ENCODE results near the gene LPCAT3.
A peak's percentile ranks its signal among the peaks of the same experiment; 100 is the strongest.
"Not testable (repeated sequence)": the region's sequence is repeated elsewhere in the genome, so short reads cannot be mapped to it uniquely, and the experiment has no call there.

Gene LPCAT3

DNA sequence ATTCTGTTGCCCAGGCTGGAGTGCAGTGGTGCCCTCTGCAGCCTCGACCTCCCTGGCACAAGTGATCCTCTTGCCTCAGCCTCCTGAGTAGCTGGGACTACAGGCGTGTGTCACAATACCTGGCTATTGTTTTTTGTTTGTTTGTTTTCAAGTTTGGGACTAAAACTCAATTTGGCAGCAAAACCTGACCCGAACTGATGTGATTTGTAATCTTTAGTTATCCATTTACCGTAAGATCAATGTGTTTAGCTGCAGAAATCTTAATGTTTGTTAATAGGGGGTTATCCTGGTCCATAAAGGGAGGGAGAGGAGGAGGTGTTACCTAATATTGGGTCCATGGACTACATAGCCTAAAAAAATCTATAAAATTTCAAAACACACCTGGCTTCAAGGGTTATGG lies 41.5 kb upstream of the LPCAT3 start:
- no peak overlapping the region for H4K91ac ChIP-seq (ENCODE audit: low read depth, low read length, poor library complexity)
- WGBS, 2 donors (ENCODE audit: extremely low coverage in 2 of 2, insufficient read length in 2 of 2, insufficient replicate concordance in 1 of 2): no CpG with 5 or more reads among the region's 4 CpGs
- no peak overlapping the region for H3K23ac ChIP-seq (ENCODE audit: low read depth, low read length, poor library complexity)
- H3K4me1 ChIP-seq (ENCODE audit: control insufficient read depth in 2 of 2, insufficient read depth in 1 of 2, low read depth in 1 of 2, low read length in 2 of 2): peaks cover 0 to 5% of the 10 kb centered on the region in 2 donors
- no peak overlapping the region for H2AK5ac ChIP-seq (ENCODE audit: low read depth, low read length)
- DNase-seq (ENCODE audit: low spot score): no peak
- no peak overlapping the region for H2BK5ac ChIP-seq (ENCODE audit: low read length)
- H3K9me3 ChIP-seq (replicated peaks in 1 of 2; ENCODE audit: control insufficient read depth in 2 of 2, insufficient read depth in 1 of 2, low read depth in 1 of 2, low read length in 2 of 2): no peaks in the 10 kb centered on the region
- no peak overlapping the region for H2BK120ac ChIP-seq (ENCODE audit: low read depth, low read length)
- H3K9ac ChIP-seq (ENCODE audit: low read depth, low read length, poor library complexity): no peak overlapping the region
- H3K27ac ChIP-seq (replicated peaks; ENCODE audit: low read length): no peak overlapping the region
- H3K27me3 ChIP-seq (ENCODE audit: control insufficient read depth in 3 of 3, insufficient read depth in 3 of 3, low read depth in 1 of 3, low read length in 3 of 3): no peaks in the 10 kb centered on the region
- no peak overlapping the region for H2BK12ac ChIP-seq (ENCODE audit: low read length)
- no peak overlapping the region for H3K4me2 ChIP-seq (ENCODE audit: insufficient read depth, low read length, poor library complexity, severe bottlenecking)
- no peaks in the 10 kb centered on the region for H3K79me1 ChIP-seq (ENCODE audit: low read depth, low read length)
- H3K36me3 ChIP-seq (replicated peaks in 1 of 2; ENCODE audit: control insufficient read depth in 2 of 2, insufficient read depth in 2 of 2, low read length in 2 of 2): no peaks in the 10 kb centered on the region
- no peak overlapping the region for H3K14ac ChIP-seq (ENCODE audit: low read length)
- no peak overlapping the region for H4K8ac ChIP-seq (ENCODE audit: low read depth, low read length)
- no peak overlapping the region for H2AFZ ChIP-seq (ENCODE audit: low read length)
- H3K4ac ChIP-seq (ENCODE audit: low read length): no peak overlapping the region
- no peak overlapping the region for H3K4me3 ChIP-seq (ENCODE audit: low read length in 2 of 2)
- H2BK15ac ChIP-seq (ENCODE audit: low read length): no peak overlapping the region
- H3K18ac ChIP-seq (ENCODE audit: low read length): no peak overlapping the region

DNA sequence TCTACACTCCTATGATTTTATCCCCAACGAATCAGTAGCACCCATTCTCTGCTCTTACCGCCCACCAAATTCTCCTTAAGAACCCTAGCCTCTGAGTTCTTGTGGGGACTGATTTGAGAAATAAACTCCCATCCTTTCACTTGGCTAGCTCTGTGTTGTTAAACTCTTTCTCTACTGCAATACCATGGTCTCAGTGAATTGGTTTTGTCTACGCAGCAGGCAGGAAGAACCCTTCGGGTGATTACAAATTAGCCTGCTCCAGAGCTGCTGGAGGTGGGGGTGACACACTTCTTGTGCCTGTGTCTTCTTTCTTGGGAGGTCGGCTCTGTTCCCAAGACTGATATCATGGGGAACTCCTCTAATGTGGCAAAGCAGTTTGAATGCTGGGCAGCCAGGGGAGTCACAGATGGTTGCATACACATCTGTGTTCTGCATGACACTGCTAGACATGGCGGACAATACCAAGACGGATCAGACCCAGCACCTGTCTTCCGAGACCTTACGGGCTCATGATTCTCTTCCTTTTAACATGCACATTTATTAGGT lies 40.6 kb upstream of the LPCAT3 start:
- H3K9me3 ChIP-seq (replicated peaks in 1 of 2; ENCODE audit: control insufficient read depth in 2 of 2, insufficient read depth in 1 of 2, low read depth in 1 of 2, low read length in 2 of 2): no peaks in the 10 kb centered on the region
- H3K36me3 ChIP-seq (replicated peaks in 1 of 2; ENCODE audit: control insufficient read depth in 2 of 2, insufficient read depth in 2 of 2, low read length in 2 of 2): no peaks in the 10 kb centered on the region
- H4K8ac ChIP-seq (ENCODE audit: low read depth, low read length): no peak overlapping the region
- H3K79me1 ChIP-seq (ENCODE audit: low read depth, low read length): no peaks in the 10 kb centered on the region
- H2AFZ ChIP-seq (ENCODE audit: low read length): no peak overlapping the region
- H3K4me1 ChIP-seq (ENCODE audit: control insufficient read depth in 2 of 2, insufficient read depth in 1 of 2, low read depth in 1 of 2, low read length in 2 of 2): peaks cover 0 to 5% of the 10 kb centered on the region in 2 donors
- H3K9ac ChIP-seq (ENCODE audit: low read depth, low read length, poor library complexity): no peak overlapping the region
- H3K4me3 ChIP-seq (ENCODE audit: low read length in 2 of 2): no peak overlapping the region
- H3K4ac ChIP-seq (ENCODE audit: low read length): no peak overlapping the region
- H4K91ac ChIP-seq (ENCODE audit: low read depth, low read length, poor library complexity): no peak overlapping the region
- H3K4me2 ChIP-seq (ENCODE audit: insufficient read depth, low read length, poor library complexity, severe bottlenecking): no peak overlapping the region
- H2AK5ac ChIP-seq (ENCODE audit: low read depth, low read length): no peak overlapping the region
- H3K14ac ChIP-seq (ENCODE audit: low read length): no peak overlapping the region
- H2BK5ac ChIP-seq (ENCODE audit: low read length): no peak overlapping the region
- no peak overlapping the region for H2BK12ac ChIP-seq (ENCODE audit: low read length)
- no peak overlapping the region for H2BK120ac ChIP-seq (ENCODE audit: low read depth, low read length)
- no peak for DNase-seq (ENCODE audit: low spot score)
- H3K27ac ChIP-seq (replicated peaks; ENCODE audit: low read length): no peak overlapping the region
- no peak overlapping the region for H3K18ac ChIP-seq (ENCODE audit: low read length)
- H2BK15ac ChIP-seq (ENCODE audit: low read length): no peak overlapping the region
- H3K23ac ChIP-seq (ENCODE audit: low read depth, low read length, poor library complexity): no peak overlapping the region
- no peaks in the 10 kb centered on the region for H3K27me3 ChIP-seq (ENCODE audit: control insufficient read depth in 3 of 3, insufficient read depth in 3 of 3, low read depth in 1 of 3, low read length in 3 of 3)
- WGBS, 2 donors (ENCODE audit: extremely low coverage in 2 of 2, insufficient read length in 2 of 2, insufficient replicate concordance in 1 of 2): no CpG with 5 or more reads among the region's 9 CpGs

GRCh38 chr12:7058163-7058845 lies 40.0 kb upstream of the LPCAT3 start:
- Histone ChIP-seq H3K9me3 (replicated peaks in 1 of 2; ENCODE audit: control insufficient read depth in 2 of 2, insufficient read depth in 1 of 2, low read depth in 1 of 2, low read length in 2 of 2) (no peaks in the 10 kb centered on the region), H2AK5ac (ENCODE audit: low read depth, low read length) (no peak overlapping the region), H3K14ac (ENCODE audit: low read length) (no peak overlapping the region)

DNA sequence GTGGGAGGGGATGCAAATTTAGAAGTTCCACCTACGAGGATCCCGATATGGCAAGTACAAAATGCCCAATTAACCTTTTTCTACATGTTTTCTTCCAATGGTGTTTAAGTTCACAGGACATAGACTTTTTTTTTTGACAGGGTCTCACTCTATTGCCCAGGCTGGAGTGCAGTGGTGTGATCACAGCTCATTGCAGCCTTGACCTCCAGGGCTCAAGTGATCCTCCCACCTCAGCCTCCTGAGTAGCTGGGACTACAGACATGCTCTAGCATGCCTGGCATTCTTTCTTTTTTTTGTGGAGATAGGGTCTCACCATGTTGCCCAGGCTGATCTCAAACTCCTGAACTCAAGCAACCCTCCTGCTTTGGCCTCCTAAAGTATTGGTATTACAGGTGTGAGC lies 37.5 kb upstream of the LPCAT3 start:
- not testable (repeated sequence) for H3K23ac ChIP-seq (ENCODE audit: low read depth, low read length, poor library complexity); H3K4me2 ChIP-seq (ENCODE audit: insufficient read depth, low read length, poor library complexity, severe bottlenecking); H3K4ac ChIP-seq (ENCODE audit: low read length); H2BK12ac ChIP-seq (ENCODE audit: low read length); H4K8ac ChIP-seq (ENCODE audit: low read depth, low read length); H2AK5ac ChIP-seq (ENCODE audit: low read depth, low read length); H2BK120ac ChIP-seq (ENCODE audit: low read depth, low read length); H3K27ac ChIP-seq (replicated peaks; ENCODE audit: low read length); H3K36me3 ChIP-seq (replicated peaks in 1 of 2; ENCODE audit: control insufficient read depth in 2 of 2, insufficient read depth in 2 of 2, low read length in 2 of 2); H2BK15ac ChIP-seq (ENCODE audit: low read length); H2AFZ ChIP-seq (ENCODE audit: low read length); H3K14ac ChIP-seq (ENCODE audit: low read length); H3K4me3 ChIP-seq (ENCODE audit: low read length in 2 of 2); H2BK5ac ChIP-seq (ENCODE audit: low read length); H4K91ac ChIP-seq (ENCODE audit: low read depth, low read length, poor library complexity); H3K4me1 ChIP-seq (ENCODE audit: control insufficient read depth in 2 of 2, insufficient read depth in 1 of 2, low read depth in 1 of 2, low read length in 2 of 2); H3K27me3 ChIP-seq (ENCODE audit: control insufficient read depth in 3 of 3, insufficient read depth in 3 of 3, low read depth in 1 of 3, low read length in 3 of 3); H3K9me3 ChIP-seq (replicated peaks in 1 of 2; ENCODE audit: control insufficient read depth in 2 of 2, insufficient read depth in 1 of 2, low read depth in 1 of 2, low read length in 2 of 2); H3K9ac ChIP-seq (ENCODE audit: low read depth, low read length, poor library complexity); DNase-seq (ENCODE audit: low spot score); H3K79me1 ChIP-seq (ENCODE audit: low read depth, low read length); H3K18ac ChIP-seq (ENCODE audit: low read length)
- no CpG with 5 or more reads among the region's 2 CpGs for WGBS, 2 donors (ENCODE audit: extremely low coverage in 2 of 2, insufficient read length in 2 of 2, insufficient replicate concordance in 1 of 2)

More at GRCh38 chr12:7058163-7058845, 40.0 kb upstream of the LPCAT3 start:
- Histone ChIP-seq H3K23ac (ENCODE audit: low read depth, low read length, poor library complexity) (no peak overlapping the region), H4K8ac (ENCODE audit: low read depth, low read length) (no peak overlapping the region), H3K79me1 (ENCODE audit: low read depth, low read length) (no peaks in the 10 kb centered on the region), H3K4me2 (ENCODE audit: insufficient read depth, low read length, poor library complexity, severe bottlenecking) (no peak overlapping the region), H3K4me3 (ENCODE audit: low read length in 2 of 2) (no peak overlapping the region), H3K9ac (ENCODE audit: low read depth, low read length, poor library complexity) (no peak overlapping the region), H3K36me3 (replicated peaks in 1 of 2; ENCODE audit: control insufficient read depth in 2 of 2, insufficient read depth in 2 of 2, low read length in 2 of 2) (no peaks in the 10 kb centered on the region), H3K4me1 (ENCODE audit: control insufficient read depth in 2 of 2, insufficient read depth in 1 of 2, low read depth in 1 of 2, low read length in 2 of 2) (peaks cover 0 to 5% of the 10 kb centered on the region in 2 donors), H2BK5ac (ENCODE audit: low read length) (no peak overlapping the region), H3K18ac (ENCODE audit: low read length) (peak overlapping the region; percentile 48), H3K27me3 (ENCODE audit: control insufficient read depth in 3 of 3, insufficient read depth in 3 of 3, low read depth in 1 of 3, low read length in 3 of 3) (no peaks in the 10 kb centered on the region), H3K27ac (replicated peaks; ENCODE audit: low read length) (no peak overlapping the region), H2BK15ac (ENCODE audit: low read length) (no peak overlapping the region), H2BK120ac (ENCODE audit: low read depth, low read length) (no peak overlapping the region), H3K4ac (ENCODE audit: low read length) (no peak overlapping the region), H2AFZ (ENCODE audit: low read length) (no peak overlapping the region), H2BK12ac (ENCODE audit: low read length) (no peak overlapping the region), H4K91ac (ENCODE audit: low read depth, low read length, poor library complexity) (no peak overlapping the region)
- DNase-seq (ENCODE audit: low spot score): no peak
- no CpG with 5 or more reads among the region's 3 CpGs for WGBS, 2 donors (ENCODE audit: extremely low coverage in 2 of 2, insufficient read length in 2 of 2, insufficient replicate concordance in 1 of 2)
